K562 (cell line): Measurements from ENCODE around the gene UBXN11.

Source experiments
- BRD9 ChIP-seq: fragments of 450-650 bp; IDR thresholded peaks from 2 replicates; pipeline ENCODE4 v1.6.1; 2018; ENCODE audit warnings: low read depth; ENCODE audit not compliant: partially characterized antibody
- CHD2 ChIP-seq: IDR thresholded peaks from 2 replicates; pipeline ENCODE4 v1.6.1; 2011; ENCODE audit warnings: low read depth, low read length
- CTCF ChIP-seq, 3 experiments: IDR thresholded peaks in 2 of 3; conservative IDR thresholded peaks in 1 of 3; 2 replicates each; pipeline ENCODE4 v1.5.1; 2011 to 2012; ENCODE audit warnings: low read length in 3 of 3, mild to moderate bottlenecking in 3 of 3, control low read depth in 2 of 3, improper control_type of control experiment in 1 of 3, inconsistent platforms in 1 of 3, low read depth in 1 of 3, mixed read lengths in 1 of 3, moderate library complexity in 1 of 3; ENCODE audit not compliant: insufficient read depth in 2 of 3
- GATA2 ChIP-seq: sonication (generic); formaldehyde crosslinking; IDR thresholded peaks from 2 replicates; pipeline ENCODE4 v1.4.0; 2020; ENCODE audit warnings: mild to moderate bottlenecking, missing genetic modification reagents
- NCOR1 ChIP-seq: fragments of 450-650 bp; IDR thresholded peaks from 2 replicates; pipeline ENCODE4 v1.6.1; 2016; ENCODE audit warnings: mild to moderate bottlenecking, moderate library complexity
- POLR2AphosphoS5 ChIP-seq: IDR thresholded peaks from 2 replicates; pipeline ENCODE4 v1.6.1; 2011; ENCODE audit warnings: mild to moderate bottlenecking, low read depth, low read length, moderate library complexity; ENCODE audit not compliant: control insufficient read depth, insufficient read depth
- SIRT6 ChIP-seq: IDR thresholded peaks from one replicate; pipeline ENCODE4 v1.6.1; 2012; ENCODE audit warnings: low read depth, mild to moderate bottlenecking, control low read depth, inconsistent platforms, low read length, moderate library complexity
- TCF7L2 ChIP-seq: fragments of 150-350 bp; IDR thresholded peaks from 2 replicates; pipeline ENCODE4 v1.6.1; 2016; ENCODE audit warnings: low read depth, mild to moderate bottlenecking, low read length, moderate library complexity
- TEAD2 ChIP-seq: fragments of 450-650 bp; IDR thresholded peaks from 2 replicates; pipeline ENCODE4 v1.6.1; 2016; ENCODE audit warnings: missing genetic modification characterization, control low read depth, missing compliant biosample characterization
- TSHZ1 ChIP-seq: fragments of 250-450 bp; sonication (Bioruptor Pico); IDR thresholded peaks from 2 replicates; pipeline ENCODE4 v1.4.0; 2020; ENCODE audit warnings: mild to moderate bottlenecking, moderate library complexity
- YY1 ChIP-seq, 3 experiments: IDR thresholded peaks; 2 replicates each; pipeline ENCODE4 v1.6.1; 2011; ENCODE audit warnings: low read length in 2 of 3, mild to moderate bottlenecking in 2 of 3, moderate library complexity in 2 of 3, borderline replicate concordance in 1 of 3, control low read depth in 1 of 3, low read depth in 1 of 3; ENCODE audit not compliant: insufficient read depth in 3 of 3, insufficient replicate concordance in 2 of 3, control insufficient read depth in 1 of 3, insufficient read length in 1 of 3; ENCODE audit errors: extremely low read depth in 1 of 3
- ZBTB12 ChIP-seq: fragments of 250-450 bp; sonication (Bioruptor Pico); IDR thresholded peaks from 2 replicates; pipeline ENCODE4 v1.4.0; 2020
- ZBTB43 ChIP-seq: sonication (generic); formaldehyde crosslinking; IDR thresholded peaks from 2 replicates; pipeline ENCODE4 v1.8.0; 2023; ENCODE audit warnings: mild to moderate bottlenecking, missing genetic modification reagents

GRCh38 chr1:26269198-26269550 lies 37.3 kb downstream of the UBXN11 start:
- TF ChIP-seq POLR2AphosphoS5 (no peak), GATA2 (CRISPR knock-in tag) (no peak), CTCF (IDR thresholded peaks at IDR 0.05 in 2 of 3, conservative IDR thresholded peaks at IDR 0.05 in 1 of 3; ENCODE audit: insufficient read depth in 2 of 3, low read depth in 1 of 3, low read length in 3 of 3) (no peak), TCF7L2 (no peak), BRD9 (no peak), YY1 (IDR thresholded peaks at IDR 0.05; ENCODE audit: borderline replicate concordance in 1 of 3, control insufficient read depth in 1 of 3, extremely low read depth in 1 of 3, insufficient read depth in 3 of 3, insufficient read length in 1 of 3, insufficient replicate concordance in 2 of 3, low read depth in 1 of 3, low read length in 2 of 3) (no peak), TSHZ1 (CRISPR knock-in tag) (no peak), CHD2 (no peak), ZBTB12 (no peak), TEAD2 (no peak), SIRT6 (no peak), ZBTB43 (CRISPR knock-in tag) (no peak), NCOR1 (no peak)
